ENCODE data around the gene TMEM30A.

TMEM30A gene

DNA sequence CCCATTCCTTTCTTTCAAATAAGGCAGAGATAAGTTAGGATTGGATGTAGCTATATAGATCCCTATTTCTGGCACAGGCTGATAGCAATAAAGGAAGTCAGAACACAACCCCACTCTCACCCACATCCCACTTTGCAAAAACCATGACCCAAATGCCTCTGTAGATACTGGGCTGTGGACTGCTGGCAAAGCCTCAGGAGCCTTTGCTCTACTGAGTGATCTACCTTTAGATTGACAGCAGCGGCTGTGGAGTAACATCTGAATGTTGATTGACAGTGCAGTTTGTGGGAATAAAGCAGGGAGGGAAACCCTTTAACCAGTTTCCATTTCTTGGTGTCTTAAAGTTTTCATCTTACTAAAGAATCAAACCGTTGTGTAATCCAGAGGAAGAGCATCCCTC is 6.7 kb upstream of the TMEM30A start:
- DNase-seq, result no peak

DNA sequence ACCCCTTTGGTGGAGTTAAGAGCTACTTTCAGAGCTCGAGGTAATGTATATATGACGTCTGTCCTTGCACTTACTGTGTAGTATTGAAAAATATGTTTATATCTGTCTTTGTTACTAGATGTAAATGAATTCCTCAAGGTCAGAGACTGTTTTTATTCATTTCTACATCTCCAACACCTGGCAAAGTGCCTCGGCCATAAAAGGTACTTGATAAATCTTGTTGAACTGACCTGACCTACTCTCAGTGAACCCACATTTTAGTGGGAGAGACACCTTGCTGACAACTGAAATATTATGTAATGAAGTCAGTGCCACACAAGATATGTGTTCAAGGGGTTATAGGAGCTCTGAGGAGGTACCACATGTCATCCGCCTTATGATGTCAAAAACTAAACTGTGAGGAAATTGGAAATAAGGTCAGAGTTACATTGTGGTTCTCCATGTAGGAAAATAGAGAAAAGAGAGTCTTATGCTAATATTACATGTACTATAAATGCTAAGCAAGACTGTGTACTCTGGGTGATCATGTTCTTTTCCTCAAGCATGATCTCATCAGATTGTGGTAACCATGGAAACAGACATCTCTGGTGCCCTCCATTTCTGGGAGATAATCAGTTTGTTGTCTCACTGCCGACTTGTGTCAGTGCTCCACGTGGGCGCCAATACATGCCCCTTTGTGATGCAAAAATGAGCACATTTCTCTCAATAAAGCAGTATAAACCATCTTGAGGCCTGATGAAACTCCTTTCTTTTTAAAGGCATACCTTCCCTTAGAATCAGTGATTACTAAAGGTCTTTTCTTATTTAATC is 5.7 kb upstream of the TMEM30A start:
- DNase-seq, result no peak

DNA sequence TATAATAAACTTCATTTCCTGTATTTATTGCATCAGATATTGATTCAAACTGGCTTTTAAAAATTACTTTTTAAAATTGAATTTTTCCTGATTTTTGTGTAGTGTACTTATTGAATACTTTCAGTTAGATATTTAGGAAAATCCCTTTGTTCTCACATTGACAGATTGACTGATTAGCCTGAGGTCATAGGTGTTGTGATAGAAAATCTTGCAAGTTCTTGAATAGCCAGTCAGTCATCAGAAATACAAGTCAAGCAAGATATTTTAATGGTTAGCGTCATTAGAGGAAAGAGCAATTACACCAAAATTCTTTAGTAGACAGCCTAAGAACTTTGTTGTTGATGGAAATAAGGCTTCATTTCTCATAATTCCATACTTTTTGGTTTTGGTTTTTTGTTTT is 3.4 kb upstream of the TMEM30A start:
- DNase-seq, result no peak

DNA sequence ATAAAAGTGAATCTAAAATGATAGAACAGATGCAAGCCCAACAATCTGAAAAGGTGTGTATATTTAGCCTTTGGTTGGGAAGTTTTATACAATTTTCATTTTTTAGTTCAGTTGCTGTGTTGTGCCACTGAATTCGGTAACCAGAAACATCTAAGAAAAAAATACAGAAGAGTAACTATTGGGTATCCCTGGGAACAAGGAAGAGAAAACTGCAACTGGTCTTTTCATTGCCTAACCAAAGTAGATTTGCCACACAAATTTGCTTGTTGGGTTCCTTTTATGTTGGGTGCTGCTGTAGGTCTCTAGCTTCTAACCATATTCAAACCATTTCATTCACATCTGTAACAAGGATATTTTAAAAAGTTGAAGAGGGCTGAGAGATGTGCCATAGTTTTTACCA is 2.8 kb upstream of the TMEM30A start:
- no peak for DNase-seq

DNA sequence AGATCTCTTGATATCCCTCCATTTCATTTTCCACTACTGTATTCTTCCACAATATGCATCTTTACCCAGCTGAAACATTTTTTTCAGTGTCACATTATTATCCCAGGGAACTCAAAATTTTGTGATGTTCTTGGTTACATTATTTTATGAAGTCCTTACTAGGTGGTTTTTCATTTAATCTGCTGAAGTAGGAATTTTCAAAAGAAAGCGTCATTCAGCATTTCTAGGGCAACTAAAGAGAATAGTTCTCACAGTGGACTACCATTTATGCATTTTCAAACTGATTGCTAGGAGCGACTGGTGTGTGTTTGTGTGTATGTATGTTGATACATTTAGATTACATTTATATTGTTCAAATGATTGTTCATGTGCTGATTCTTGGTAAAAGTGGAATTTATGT is 2.4 kb upstream of the TMEM30A start:
- DNase-seq, result no peak

DNA sequence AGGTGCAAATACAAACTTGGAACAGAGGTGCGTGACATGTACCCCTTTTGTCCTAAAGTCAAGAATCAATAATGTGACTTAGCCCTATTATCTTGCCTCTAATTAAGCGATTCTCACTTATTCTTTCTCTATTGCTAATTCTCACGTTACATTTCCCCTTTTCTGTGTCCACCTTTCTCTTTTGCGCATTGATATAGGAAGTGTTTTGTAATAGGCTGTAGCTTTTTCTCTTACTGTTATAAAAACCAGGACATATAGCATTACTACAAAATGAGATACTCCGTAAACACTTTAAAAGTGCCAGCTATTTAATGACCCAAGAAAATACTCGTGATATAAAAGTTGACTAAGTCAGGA is 669 bp upstream of the TMEM30A start:
- DNase-seq, result no peak

DNA sequence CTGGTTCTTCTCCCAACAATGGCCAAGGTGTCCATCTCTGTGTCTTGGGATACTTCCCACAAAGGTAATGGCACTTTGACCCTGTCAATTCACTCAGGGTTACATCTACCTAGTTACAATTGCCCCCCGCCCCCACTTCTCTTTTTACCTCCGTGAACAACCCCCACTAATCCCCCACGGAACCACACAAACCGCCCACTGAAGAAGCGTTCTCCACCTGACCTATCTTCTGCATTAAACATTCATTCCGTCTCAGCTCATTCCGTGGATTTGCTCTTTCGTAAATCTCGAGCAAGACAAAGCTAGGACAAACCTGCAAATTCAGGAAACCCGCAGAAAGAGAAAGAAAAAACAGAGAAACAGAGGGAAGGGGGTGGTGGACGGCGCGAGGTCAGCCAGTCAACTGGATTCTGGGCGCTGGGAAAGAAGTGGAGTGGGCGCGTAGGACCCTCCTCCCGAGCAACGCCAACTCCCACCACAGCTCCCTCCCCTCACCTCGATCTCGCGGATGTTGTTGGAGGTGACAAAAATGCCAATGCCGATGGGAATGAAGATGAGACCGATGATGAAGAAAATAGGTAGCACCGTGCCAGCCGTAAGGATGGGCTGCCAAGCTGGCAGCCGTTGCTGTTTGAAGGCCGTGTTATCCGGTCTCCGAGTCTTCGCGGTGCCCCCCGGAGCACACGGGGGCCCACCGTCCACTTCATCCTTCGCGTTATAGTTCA is 523 bp downstream of the TMEM30A start:
- DNase-seq, result no peak

DNA sequence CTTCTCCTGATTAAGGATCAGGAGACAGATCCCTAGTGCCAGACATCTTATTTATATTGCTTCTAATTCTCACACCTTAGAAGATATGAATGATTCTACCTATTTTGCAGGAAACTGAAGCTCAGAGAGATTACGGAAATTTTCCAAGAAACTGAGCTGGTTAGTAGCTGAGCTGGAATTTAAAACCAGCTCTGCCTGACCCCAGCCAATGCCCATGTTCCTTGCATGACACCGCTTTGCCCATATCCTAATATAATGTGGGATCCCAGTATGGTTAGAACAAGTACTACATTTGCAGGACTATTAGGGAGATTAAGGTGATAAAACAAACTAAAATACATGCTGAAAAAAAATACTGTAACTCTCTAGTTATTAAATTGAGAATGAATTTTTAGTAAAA is 1.9 kb downstream of the TMEM30A start:
- DNase-seq, result no peak

DNA sequence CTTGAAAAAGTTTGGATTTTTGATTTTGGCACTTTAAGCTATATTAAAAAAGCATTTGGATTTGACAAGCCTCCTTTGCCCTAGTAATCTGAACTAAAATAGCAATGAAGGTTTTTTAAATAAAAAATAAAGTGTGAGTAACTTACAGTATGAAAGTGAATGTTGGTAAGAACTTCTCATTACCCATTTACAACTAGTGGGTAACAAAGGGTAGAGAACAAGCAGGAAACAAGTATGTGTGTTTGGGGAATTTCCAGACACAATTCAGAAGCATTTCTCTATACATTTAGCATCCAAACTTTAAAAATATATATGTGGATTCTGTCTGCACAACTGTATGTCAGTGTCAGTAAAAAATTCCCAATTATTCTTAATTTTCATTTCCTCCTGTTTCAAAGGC is 2.9 kb downstream of the TMEM30A start:
- DNase-seq, result no peak

DNA sequence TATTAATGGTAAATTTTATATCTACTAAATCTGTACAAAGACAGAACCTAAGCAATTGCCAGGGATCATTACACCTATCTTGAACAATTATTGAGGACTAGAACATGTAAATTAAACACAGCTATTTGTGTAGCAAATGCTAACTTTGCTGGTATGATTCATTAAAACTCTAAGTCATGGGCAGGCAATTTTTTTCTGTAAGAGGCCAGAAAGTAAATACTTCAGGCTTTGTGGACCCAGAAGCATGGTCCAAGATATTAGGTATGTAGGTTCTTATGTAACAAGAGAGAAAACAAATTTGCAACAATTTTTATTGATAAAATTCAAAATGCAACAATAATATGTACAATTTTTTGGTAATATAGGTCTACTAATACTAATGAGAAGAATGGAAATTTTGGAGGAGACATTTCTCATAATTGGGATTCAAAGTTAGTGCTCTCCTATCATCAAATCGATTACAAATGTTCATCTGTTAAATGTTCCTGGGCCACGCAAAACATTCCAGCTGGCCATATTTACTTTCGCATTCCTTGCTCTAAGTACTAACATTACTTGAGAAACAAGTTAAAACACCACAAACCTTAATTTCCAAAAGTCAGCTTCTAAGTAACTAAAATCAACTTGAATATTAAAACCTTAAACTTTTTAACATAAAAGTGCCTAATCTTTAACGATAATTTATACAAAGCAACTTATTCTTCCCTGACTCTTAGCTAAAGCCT is 4.3 kb downstream of the TMEM30A start:
- no peak for DNase-seq

DNA sequence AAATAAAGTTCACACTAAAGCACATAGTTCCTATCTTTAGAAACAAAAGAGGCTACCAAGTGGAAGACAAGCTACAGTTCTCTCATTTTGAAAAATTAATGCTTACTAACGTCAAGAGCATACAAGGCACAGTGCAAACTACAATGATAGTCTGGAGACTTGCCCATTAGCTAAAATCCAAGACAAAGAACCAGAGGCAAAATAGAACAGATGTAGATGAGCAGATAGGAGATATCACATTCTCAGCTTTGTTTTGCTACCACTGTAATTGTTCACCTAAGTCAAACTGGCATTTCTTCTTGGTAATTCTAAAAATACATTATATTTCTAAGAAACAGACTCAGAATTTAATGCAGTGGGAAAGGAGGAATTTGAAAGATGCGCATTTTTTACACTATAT is 5.2 kb downstream of the TMEM30A start:
- no peak for DNase-seq

DNA sequence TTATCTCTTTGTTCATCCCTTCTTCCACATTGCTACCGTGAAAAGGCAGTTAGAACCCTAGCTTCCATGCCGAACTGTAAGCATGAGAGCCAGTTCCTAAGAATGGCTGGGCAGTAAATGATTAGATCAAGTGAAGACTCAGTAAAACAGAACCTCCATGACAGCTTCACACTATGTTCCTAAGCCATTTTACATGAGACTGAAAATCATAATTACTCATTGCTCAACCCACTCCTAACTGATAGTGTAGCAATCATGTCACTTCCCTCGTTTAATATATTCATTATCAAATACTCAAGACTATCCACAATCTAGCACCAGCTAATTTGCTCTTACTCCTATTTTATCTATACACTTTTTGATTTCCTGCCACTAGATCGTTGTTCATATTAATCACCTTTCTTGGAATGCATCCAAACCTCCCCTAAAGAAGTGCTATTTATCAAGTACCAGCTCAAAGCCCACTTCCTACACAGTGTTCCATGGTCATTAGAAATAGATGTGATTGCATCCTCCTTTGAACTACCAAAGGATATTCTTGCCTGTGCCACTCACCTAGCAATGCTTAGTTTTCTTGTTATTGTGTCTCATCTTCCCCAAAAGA is 6.0 kb downstream of the TMEM30A start:
- no peak for DNase-seq

DNA sequence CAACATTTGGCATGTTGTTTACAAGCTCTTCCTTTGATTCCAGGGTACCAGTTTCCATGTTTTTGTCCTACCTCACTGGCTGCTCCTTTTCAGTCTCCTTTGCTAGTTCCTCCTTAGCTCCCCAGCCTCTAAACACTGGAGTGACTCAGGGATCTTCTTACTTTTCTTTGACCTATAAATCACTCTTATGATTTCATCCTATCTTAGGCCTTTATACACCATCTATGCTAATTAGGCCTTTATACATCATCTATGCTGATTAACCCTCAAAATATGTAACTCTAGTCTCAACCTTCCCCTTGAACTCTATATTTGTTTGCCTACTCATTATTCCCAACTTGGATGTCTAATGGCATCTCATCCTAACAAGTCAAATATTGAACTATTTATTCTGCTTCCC is 9.5 kb downstream of the TMEM30A start:
- DNase-seq, result no peak

DNA sequence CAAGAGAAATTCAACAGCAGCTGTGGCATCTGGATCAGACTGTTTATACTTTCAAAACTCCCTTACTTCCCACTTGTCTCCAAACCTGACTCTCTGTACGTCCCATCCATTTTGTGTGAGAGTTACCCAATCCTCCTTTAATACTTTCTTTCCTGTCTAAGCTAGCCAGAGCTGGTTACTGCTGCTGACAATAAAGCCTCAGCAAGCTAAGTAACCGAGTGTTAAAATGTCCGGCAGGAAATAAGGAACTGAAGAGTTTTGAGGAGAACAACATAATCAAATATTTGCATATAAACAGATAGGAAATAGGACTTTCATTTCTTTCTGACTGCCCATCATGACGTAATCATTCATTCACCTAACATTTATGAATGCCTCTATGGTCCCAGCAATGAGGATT is 11.6 kb downstream of the TMEM30A start:
- no peak for DNase-seq

DNA sequence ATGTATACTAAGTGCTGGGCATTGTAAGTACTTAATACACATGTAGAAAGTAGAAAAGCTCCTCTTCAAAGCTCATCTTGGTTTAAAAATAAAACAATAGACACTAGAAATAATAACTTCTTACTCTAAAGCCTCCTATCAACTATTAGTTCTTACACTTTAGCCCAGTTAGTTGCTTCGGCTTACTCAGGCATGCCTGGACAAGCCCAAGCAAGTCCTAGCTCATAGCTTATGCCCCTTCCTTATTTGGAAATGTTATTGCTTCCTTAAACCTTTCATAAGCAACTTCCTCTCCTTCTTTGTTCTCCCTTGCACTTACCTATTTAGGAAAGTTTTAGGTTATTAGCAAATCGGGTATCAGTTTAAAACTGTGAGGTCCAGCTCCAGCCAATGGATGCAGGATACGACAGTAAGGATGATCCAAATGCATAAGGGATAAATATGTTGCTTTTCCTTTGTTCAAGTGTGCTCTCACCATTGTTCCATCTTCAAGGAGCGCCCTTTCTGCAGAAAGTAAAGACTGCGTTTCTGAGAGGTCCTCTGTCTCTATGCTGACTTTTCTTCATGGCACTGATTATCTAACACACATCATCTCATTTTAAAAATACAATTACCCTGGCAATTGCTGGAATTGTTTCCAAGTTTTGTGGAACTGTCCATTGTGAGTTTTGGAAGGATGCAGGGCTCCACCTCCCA is 12.3 kb downstream of the TMEM30A start:
- no peak for DNase-seq

DNA sequence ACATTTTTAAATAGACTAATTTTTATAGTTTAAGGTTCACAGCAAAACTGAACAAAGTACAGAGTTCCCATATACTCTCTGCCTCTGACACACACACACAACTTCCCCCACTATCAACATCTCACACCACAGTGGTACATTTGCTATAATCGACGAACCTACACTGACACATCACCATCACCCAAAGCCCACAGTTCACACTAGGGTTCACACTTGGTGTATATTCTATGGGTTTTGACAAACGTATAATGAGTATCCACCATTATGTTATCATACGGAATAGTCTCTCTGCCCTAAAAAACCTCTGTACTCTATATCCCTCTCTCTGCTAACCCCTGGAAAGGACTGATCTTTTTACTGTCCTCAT is 15.6 kb downstream of the TMEM30A start:
- DNase-seq, result no peak

DNA sequence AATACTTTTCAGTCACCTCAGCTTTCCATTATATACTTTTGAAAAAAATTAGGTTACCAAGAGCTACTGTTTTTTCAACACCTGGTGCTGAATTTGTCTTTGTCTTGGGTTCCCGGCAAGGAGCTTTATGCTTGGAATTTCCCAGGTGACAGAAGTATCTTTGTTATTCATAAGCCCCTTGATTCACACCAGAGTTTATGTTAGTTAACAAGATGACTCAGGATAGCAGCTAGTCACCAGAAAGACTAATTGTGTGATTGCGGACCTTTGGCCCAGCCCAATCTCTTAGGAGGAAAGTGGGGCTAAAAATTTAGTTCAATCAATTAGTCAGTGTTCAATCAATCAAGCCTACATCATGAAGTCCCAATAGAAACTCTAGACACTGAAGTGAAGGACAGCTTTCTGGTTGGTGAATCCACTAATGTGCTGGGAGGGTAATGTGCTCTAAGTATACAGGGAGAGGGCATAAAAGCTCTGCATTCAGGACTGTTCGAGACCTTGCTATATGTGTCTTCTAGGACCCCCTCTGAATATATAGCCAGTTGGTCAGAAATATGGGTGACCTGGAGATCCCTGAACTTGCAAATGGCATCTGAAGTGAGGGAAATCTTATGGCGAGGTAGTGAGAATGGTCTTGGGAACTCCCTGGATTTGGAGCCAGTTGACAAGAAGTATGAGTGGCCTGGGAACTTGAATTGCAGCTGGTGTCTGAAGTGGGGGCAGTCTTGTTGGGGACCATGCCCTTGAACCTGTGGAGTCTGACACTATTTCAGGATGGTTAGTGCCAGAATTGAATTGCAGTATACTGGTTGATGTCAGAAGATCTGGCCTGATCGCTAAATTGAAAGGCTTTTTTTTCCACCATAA is 16.2 kb downstream of the TMEM30A start:
- DNase-seq, result no peak

DNA sequence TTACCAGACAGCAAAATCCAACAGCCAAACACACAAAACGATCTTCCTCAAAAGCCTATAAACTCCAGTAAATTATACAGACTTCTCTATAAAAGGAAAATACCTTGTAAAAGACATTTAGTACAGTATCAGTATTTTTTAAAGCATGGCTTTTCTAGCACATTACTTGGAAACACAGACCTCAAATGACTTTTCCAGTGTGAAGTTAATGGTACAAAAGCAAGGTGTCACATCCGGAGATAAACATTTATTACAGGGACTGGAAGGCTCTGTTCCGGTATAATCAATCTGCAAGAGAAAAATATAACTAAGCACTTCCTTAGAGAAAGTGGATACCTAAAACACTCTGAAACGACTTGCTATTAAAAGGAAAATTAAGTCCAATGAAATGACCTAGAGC is 17.1 kb downstream of the TMEM30A start:
- DNase-seq, result no peak

DNA sequence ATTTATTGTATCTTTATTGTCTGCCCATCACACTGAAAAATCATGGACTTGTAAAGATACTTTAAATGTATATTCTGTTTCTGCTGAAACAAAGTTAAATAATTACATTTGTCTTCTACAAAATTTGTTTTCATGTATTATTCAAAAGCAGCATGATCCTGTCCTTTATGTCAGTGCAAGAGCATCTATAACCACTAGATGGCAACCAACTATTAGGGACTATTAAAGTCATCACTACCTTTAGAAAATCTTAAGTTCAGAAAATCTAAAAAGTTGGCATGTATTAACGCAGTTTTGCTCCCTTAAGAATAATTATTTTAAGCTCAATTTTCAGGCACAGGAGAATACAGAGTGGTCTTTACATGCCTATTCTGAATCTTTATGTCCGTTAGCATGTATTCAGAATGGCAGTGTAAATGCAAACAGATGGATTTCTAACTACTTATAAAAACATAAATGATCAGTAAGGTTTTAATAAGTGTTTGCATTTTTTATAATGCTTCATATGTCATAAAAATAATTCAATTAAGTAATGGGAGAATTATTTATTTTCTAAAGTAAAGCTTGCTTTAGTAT is 17.8 kb downstream of the TMEM30A start:
- DNase-seq, result no peak

DNA sequence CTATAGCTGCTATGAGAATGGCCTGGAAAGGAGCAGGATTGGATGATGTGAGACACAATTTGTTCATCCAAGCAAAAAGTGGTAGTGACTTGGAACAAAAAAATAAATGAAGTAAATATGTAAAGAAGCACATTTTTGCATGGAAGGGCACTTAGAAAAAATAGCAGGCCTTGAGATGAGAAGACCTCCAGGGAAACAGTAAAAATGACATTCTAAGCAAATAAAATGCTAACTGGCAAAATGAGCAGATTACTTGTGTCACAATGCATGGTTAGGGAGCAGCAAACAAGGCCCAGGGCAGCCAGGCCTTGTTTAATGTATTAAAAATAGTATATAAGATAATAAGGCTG is 21.2 kb downstream of the TMEM30A start:
- no peak for DNase-seq

DNA sequence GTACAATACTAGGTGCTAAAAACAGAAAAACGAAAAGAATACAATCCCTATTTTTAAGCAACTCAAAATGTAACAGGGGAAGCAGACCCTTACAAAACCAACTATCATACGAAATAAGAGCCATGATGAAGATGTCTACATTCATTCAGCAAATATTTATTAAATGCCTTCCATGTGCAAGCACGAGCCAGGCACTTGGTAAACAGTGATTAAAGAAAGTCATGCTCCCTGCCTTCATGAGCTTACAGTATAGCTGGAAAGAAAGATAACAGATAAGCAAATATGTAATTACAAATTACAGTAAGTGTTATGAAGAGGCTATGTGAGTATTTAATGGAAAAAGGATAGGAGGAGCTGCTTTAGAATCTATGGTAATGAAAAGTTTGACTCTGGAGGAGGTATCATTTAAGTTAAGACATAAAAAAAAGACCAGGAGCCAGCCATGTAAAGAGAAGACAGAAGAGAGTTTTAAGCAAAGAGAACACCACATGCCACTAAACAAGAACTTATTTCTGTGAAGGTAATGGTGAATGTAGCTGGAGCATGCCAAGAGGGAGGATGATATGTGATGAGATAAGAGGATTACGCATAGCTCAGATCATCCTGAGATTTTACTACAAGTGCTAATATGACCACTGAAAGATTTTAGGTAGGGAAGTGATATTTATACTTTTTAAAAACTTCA is 21.7 kb downstream of the TMEM30A start:
- DNase-seq, result no peak

Measured in effector CD8-positive, alpha-beta T cell (primary cell).